Neutrophil (primary cell): ENCODE measurements around the gene TMEM207.

Experiments
- H3K27ac ChIP-seq: fragments of 200-600 bp; sonication (generic); 2 replicates; pipeline ENCODE4 v1.5.1; 2016; ENCODE audit warnings: mild to moderate bottlenecking, moderate library complexity
- H3K27me3 ChIP-seq: fragments of 200-600 bp; sonication (generic); 2 replicates; pipeline ENCODE4 v1.6.0; 2016; ENCODE audit warnings: mild to moderate bottlenecking
- H3K36me3 ChIP-seq: fragments of 200-600 bp; sonication (generic); 2 replicates; pipeline ENCODE4 v1.5.1; 2017
- H3K4me1 ChIP-seq, 2 experiments: fragments of 200-600 bp in 1 of 2; sonication (generic) in 1 of 2; 1 replicate in 1 of 2; 2 replicates in 1 of 2; pipeline versions ENCODE4 v1.5.1 to v1.6.1; 2013 to 2016; ENCODE audit warnings: low read depth in 1 of 2, low read length in 1 of 2, mild to moderate bottlenecking in 1 of 2, moderate library complexity in 1 of 2; ENCODE audit not compliant: control insufficient read depth in 1 of 2, insufficient read depth in 1 of 2
- H3K4me3 ChIP-seq, 2 experiments: fragments of 200-600 bp in 1 of 2; sonication (generic) in 1 of 2; 1 replicate in 1 of 2; 2 replicates in 1 of 2; pipeline ENCODE4 v1.5.1; 2013 to 2016; ENCODE audit warnings: low read depth in 1 of 2, low read length in 1 of 2, mild to moderate bottlenecking in 1 of 2, moderate library complexity in 1 of 2
- H3K9me3 ChIP-seq: fragments of 200-600 bp; sonication (generic); 2 replicates; pipeline ENCODE4 v1.5.1; 2016
- TF ChIP-seq, protein P1 (sequence below): fragments of 200-600 bp; sonication (generic); IDR thresholded peaks from 2 replicates; pipeline ENCODE4 v1.5.1; 2016; ENCODE audit warnings: antibody characterized with exemption

Gene TMEM207

DNA sequence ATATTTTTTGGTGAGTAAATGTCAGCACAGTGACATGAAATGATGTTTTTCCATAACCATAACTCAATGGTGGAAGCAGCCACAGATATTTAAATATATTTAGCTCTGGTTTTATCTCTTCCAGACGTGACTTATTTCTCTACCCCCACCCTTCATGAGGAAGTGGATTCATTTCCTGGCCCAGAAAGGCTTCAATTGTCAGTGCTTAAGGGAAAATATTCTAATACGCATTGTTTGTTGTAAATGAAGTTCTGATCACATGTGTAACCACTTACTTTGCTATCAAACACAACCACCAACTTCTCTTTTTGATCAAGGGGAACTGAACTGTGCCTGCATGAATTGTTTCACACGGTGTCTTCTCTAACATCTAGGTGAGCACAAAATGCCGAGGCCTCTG is 47.7 kb downstream of the TMEM207 start:
- Histone ChIP-seq H3K4me3 (no peak overlapping the region), H3K4me1 (no peaks in the 10 kb centered on the region), H3K27me3 (no peaks in the 10 kb centered on the region), H3K9me3 (no peaks in the 10 kb centered on the region), H3K27ac (no peak overlapping the region), H3K36me3 (no peaks in the 10 kb centered on the region)
- TF ChIP-seq, protein P1, sequence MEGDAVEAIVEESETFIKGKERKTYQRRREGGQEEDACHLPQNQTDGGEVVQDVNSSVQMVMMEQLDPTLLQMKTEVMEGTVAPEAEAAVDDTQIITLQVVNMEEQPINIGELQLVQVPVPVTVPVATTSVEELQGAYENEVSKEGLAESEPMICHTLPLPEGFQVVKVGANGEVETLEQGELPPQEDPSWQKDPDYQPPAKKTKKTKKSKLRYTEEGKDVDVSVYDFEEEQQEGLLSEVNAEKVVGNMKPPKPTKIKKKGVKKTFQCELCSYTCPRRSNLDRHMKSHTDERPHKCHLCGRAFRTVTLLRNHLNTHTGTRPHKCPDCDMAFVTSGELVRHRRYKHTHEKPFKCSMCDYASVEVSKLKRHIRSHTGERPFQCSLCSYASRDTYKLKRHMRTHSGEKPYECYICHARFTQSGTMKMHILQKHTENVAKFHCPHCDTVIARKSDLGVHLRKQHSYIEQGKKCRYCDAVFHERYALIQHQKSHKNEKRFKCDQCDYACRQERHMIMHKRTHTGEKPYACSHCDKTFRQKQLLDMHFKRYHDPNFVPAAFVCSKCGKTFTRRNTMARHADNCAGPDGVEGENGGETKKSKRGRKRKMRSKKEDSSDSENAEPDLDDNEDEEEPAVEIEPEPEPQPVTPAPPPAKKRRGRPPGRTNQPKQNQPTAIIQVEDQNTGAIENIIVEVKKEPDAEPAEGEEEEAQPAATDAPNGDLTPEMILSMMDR, result no peak

DNA sequence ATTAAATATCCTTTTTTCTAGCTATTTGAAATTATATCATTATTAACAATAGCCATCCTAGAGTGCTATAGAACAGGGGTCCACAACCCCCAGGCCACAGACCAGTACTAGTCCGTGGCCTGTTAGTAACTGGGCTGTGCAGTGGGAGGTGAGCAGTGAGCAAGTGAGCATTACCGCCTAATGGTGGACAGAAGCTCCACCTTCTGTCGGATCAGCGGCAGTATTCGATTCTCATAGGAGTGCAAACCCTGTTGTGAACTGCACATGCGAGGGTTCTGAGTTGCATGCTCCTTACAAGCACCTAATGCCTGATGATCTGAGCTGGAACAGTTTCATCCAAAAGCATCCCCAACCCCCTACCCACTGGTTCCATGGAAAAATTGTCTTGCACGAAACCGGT is 50.0 kb downstream of the TMEM207 start:
- TF ChIP-seq, protein P1, result no peak
- no peak overlapping the region for H3K27ac ChIP-seq
- H3K36me3 ChIP-seq, result no peaks in the 10 kb centered on the region
- no peaks in the 10 kb centered on the region for H3K9me3 ChIP-seq
- no peaks in the 10 kb centered on the region for H3K4me1 ChIP-seq
- no peaks in the 10 kb centered on the region for H3K27me3 ChIP-seq
- no peak overlapping the region for H3K4me3 ChIP-seq

DNA sequence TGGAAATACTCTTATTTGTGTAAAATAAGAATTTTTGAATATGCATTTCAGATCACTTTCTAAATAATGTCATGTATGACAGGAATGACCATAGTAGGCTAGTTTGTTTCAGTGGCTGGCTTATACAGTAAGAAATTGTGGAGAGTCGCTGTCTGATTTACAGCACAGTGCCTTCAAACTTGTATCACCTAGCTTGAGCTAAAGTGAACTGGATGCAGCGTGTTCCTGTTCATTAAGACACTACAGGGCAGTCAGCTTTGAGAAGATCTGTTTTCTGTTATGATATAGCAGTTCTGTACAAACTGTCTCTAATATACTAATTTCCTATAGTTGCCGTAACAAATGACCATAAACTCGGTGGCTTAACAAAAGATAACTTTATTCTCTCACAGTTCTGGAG is 51.8 kb downstream of the TMEM207 start:
- Histone ChIP-seq H3K27ac (no peak overlapping the region), H3K4me3 (no peak overlapping the region), H3K36me3 (no peaks in the 10 kb centered on the region), H3K4me1 (no peaks in the 10 kb centered on the region), H3K9me3 (no peaks in the 10 kb centered on the region), H3K27me3 (no peaks in the 10 kb centered on the region)
- TF ChIP-seq, protein P1, result no peak

DNA sequence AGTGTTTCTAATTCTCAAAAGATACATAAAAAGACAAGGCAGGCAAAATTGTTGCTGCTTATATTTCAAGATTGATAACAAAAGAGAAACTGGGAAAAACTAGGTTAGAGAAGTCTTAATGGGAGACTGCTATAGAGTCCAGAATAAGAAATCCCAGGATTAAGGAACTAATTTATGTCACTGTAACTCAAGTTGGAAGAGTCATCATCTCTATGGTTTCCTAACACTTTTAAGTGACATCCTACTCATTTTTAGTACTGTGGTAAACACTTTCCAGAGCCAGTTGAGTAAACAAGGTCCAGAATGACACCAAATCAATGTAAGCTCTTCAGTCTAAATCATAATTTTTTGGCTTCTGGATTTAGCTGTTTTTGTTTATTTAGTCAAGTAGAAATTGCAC is 53.7 kb downstream of the TMEM207 start:
- no peaks in the 10 kb centered on the region for H3K27me3 ChIP-seq
- H3K27ac ChIP-seq, result no peak overlapping the region
- TF ChIP-seq, protein P1, result no peak
- H3K9me3 ChIP-seq, result no peaks in the 10 kb centered on the region
- no peak overlapping the region for H3K4me3 ChIP-seq
- H3K36me3 ChIP-seq, result no peaks in the 10 kb centered on the region
- H3K4me1 ChIP-seq, result no peaks in the 10 kb centered on the region

DNA sequence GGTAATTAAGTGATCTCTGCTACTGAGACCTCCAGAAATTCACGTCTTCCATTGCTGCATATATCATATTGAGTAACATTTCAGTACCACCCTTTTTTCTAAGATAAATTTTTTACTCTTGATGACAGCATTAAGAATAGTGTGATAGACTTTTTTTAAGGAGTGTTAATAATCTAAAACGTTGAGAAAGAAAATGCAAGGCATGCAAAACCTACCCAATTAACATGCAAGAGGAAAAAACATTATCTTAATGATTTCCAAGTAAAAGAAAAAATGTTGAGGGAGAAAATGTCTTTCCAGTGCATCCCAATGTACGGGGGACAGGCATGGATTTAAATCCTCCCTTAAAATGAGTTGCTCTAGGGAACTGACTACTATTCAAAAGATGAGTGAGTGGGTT is 61.0 kb downstream of the TMEM207 start:
- Histone ChIP-seq H3K9me3 (no peaks in the 10 kb centered on the region), H3K27ac (no peak overlapping the region), H3K27me3 (no peaks in the 10 kb centered on the region), H3K4me1 (no peaks in the 10 kb centered on the region), H3K36me3 (no peaks in the 10 kb centered on the region), H3K4me3 (no peak overlapping the region)
- TF ChIP-seq, protein P1, result no peak
